ENCODE measurements around the gene RALGPS1.

Gene RALGPS1

GRCh38 chr9:127224178-127224882 lies 309.7 kb downstream of the RALGPS1 start:
- DNase-seq (ENCODE audit: low read depth): peak; percentile 72

DNA sequence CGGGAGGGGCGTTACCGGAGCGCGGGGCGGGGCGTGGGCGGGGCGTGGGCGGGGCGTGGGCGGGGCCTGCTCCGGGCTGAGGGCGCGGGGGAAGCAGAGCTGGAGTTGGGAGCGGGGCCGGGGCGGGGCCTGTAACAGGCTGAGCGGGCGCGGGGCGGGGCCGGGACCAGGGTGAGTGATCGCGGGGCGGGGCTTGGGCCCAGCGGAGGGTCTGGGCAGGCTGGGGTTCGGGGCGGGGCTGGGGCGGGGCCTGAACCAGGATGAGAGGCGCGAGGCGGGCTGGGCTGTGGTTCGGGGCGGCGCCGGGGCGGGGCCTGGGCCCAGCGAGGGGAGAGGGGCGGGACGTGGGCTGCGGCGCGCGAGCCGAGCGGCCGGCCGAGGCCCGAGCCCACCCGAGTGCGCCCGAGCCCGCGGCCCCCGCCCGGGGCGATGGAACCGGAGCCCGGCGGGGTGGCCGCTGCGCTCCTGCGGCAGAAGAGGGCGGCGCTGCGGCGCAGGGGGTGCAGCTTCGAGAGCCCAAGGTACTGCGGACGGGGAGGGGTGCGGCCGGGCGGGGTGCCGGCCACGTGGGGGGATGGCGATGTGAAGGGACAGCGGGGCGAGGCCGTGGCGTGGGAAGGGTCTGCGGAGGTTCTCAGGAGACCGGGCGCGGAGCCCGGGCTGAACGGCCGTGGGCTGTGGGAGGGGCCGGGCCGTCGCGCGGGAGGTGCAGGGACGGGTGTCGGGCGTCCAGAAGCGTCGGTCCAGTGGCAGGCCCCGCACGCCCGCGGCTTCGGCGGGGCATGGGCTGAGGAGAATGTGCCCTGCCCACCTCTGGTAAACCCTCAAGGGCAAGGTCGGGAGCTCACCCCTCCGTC lies 310.5 kb downstream of the RALGPS1 start:
- DNase-seq (ENCODE audit: low read depth): peak; percentile 90

GRCh38 chr9:127225801-127226625 lies 311.4 kb downstream of the RALGPS1 start:
- no peak for DNase-seq (ENCODE audit: low read depth)

- DNase-seq (ENCODE audit: low read depth): no peak
These were observed 315.3 kb downstream of the RALGPS1 start for GRCh38 chr9:127229691-127230417.

DNA sequence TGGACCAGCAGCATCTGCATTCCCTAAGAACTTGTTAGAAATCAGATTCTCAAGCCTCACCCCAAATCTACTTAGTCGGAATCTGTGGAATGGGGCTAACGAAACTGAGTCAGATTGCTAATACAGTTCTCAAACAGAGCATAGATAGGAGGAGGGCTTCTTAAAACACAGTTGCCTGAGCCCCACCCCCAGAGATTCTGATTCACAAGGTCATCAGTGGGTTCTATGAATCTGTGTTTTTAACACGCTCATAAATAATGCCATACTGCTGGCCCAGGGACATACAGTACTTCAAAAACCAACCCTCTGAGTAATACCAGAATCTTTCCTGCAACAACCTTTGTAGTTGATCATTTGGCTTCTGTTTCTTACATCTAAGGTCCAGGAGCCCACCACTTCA lies 317.1 kb downstream of the RALGPS1 start:
- DNase-seq (ENCODE audit: low read depth): no peak

GRCh38 chr9:127232833-127233549 lies 318.4 kb downstream of the RALGPS1 start:
- DNase-seq (ENCODE audit: low read depth): no peak

- DNase-seq (ENCODE audit: low read depth): no peak
These were observed 319.0 kb downstream of the RALGPS1 start for GRCh38 chr9:127233550-127233949.

DNA sequence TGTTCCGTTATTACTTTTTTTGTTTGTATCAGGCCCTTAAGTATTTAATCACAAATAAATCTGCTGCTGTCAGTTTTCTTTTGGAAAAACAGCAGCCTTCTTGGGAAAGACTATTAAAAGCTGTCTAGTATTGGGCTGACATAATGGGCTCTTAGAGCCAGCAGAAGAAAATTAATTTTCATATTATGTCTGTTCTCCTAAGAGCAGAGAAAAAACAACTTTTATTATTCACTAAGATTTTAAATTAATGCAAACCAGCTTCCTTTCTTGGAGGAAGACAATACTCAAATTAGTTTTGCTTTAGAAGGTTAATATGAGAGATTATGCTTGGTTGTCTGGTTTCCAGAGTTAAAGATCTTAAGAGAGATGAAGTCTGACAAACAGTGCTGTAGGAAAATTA lies 319.4 kb downstream of the RALGPS1 start:
- no peak for DNase-seq (ENCODE audit: low read depth)

DNA sequence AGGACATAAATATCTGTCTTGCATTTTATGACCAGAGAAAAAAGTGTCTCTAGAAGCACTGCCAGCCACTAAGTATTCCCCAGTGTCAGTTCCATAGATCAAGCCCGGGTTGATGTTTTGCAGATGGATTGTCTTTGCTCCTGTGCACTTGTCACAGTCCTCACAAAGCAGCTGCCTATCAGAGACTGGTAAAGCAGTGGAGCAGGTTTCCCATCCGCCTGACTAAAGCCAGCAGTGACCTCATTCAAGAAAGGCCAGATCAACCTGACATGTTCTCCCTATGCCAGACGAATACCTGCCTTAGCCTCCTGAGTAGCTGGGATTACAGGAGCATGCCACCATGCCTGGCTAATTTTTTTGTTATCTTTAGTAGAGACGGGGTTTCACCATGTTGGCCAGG lies 323.2 kb downstream of the RALGPS1 start:
- DNase-seq (ENCODE audit: low read depth): no peak

GRCh38 chr9:127241354-127241753 lies 326.8 kb downstream of the RALGPS1 start:
- DNase-seq (ENCODE audit: low read depth): no peak

DNA sequence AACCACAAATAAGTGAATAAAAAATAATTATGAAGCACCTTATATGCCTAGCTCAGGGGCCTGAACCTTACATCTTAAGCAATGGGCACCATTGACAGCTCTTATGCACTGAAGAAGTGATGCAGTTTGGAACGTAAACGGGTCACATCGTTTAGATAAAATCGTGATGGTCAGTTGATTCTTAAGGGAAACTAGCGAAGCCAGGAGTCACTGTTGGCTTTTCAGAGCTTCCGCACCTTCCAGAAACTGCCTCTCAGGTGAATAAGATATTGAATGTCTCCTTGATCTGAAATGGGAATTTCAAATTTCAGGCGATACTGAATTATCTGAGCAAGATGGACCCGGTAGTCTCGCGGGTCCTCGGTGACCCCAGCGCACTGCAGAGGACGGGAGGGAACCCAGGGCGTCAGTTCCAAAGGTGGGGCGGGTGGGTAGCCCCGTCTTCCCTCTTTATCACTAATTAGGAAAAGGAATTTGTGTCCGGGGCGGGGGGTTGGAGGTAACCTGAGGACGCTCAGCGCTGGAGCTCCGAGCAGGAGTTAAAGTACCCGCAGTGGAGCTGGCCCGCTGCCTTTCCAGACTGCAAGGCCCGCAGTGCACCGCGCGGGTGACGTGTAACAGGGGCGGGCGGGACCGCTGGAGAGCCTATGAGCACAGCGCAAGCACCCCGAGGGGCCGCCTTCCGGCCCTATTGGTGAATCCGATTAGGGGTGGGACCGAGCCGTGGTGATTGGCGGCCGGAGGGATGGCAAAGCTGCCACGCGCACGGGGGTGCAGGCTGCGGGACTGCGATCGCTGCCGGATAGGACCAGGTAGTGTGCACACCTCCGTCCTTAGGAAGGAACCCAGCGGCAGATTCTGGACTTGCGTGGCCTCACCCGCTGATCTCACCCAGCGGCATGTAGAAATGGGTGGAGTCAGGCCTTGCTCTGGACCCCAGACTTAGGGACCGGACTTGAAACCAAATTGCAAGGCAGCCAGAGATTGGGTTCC lies 330.3 kb downstream of the RALGPS1 start:
- peak; percentile 91 for DNase-seq (ENCODE audit: low read depth)

GRCh38 chr9:127245637-127246164 lies 331.1 kb downstream of the RALGPS1 start:
- DNase-seq (ENCODE audit: low read depth): no peak

DNA sequence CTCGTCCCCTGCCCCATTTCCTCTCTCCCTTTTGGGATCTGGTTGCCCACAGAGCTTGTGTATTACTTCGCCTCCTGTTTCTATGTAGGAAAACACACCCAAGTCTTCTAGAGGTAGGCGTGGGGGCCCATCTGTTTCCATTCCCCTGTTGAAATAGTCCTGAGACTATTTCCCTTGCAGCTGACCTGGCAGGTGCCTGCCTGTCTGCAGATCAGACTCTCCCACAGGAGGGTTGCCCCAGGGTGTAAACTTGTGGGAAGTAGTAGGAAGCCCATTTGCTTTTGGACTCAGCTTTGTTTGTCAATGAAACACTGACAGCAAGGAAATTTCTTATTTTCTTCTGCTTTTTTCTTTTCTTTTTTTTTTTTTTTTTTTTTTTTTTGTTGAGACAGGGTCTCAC lies 333.7 kb downstream of the RALGPS1 start:
- DNase-seq (ENCODE audit: low read depth): no peak

- no peak for DNase-seq (ENCODE audit: low read depth)
These were observed 335.3 kb downstream of the RALGPS1 start for GRCh38 chr9:127249877-127250276.

DNA sequence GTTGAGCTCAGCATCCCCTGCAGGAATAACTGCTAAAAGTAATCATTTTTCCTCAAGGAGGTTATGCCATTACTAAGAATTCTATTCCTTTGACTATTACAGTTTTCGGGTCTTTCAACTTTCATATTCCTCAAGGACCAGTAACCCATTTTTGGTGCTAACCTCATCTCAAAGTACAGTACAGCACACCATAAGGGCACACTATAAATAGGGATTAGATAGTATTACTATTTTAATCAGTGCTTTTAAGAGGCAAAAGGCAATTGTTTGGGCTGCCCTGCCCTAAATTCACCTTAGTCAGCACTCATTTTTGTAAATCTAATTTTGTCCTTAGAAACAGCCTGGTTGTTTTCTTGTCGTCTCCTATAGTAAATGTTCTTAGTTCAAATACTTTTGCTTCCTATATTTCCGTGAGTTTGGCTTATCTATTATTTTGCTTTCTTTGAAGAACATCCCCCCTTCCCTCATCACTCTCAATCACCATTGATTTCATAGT lies 336.4 kb downstream of the RALGPS1 start:
- no peak for DNase-seq (ENCODE audit: low read depth)

- no peak for DNase-seq (ENCODE audit: low read depth)
These were observed 338.1 kb downstream of the RALGPS1 start for GRCh38 chr9:127252410-127253318.

DNA sequence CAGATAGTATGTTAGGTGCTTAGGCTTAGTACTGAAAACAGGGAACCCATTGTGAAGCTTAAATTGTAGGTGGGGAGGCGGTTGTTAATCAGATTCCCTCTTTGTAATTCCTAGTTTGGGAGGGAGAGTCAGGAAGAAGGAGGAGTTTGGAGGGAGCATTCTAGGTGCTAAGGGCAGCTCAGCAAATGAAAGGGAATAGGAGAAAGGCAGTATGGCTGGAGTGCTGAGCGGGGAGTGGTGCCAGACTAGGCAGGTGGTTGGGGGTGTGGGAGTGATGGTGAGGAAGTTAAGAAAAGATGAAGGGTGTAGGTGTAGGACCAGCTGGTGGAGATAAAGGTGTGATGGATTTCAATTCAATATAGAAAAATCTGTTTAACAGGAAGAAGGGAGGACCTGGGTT lies 338.9 kb downstream of the RALGPS1 start:
- no peak for DNase-seq (ENCODE audit: low read depth)

DNA sequence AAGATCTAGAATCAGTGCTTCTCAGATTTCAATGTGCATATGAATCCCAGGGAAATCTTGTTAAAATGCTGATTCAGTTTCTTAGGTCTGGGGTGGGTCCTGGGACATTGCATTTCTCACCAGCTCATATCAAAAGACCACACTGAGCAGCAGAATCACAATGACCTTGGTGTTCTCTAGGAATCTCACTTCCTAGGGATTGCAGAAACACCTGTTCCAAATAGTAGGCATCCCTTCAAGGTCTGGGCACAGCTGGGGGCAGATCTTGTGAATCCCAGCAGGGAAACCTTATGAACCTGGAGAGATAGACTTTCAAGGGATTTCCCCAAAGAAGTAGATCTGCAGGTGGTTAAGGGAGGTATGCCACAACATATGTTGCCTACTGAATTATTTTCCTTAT lies 341.1 kb downstream of the RALGPS1 start:
- no peak for DNase-seq (ENCODE audit: low read depth)
